GM21619 (cell line): ENCODE data around the gene CPSF6.
"Not testable (repeated sequence)": the region's sequence is repeated elsewhere in the genome, so short reads cannot be mapped to it uniquely, and the experiment has no call there.

Source experiments
- ATAC-seq: cut with Tn5 transposase; IDR thresholded peaks from one replicate; pipeline ENCODE4 v1.9.1; 2021; ENCODE audit not compliant: unreplicated experiment

Gene CPSF6, protein sequence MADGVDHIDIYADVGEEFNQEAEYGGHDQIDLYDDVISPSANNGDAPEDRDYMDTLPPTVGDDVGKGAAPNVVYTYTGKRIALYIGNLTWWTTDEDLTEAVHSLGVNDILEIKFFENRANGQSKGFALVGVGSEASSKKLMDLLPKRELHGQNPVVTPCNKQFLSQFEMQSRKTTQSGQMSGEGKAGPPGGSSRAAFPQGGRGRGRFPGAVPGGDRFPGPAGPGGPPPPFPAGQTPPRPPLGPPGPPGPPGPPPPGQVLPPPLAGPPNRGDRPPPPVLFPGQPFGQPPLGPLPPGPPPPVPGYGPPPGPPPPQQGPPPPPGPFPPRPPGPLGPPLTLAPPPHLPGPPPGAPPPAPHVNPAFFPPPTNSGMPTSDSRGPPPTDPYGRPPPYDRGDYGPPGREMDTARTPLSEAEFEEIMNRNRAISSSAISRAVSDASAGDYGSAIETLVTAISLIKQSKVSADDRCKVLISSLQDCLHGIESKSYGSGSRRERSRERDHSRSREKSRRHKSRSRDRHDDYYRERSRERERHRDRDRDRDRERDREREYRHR

DNA sequence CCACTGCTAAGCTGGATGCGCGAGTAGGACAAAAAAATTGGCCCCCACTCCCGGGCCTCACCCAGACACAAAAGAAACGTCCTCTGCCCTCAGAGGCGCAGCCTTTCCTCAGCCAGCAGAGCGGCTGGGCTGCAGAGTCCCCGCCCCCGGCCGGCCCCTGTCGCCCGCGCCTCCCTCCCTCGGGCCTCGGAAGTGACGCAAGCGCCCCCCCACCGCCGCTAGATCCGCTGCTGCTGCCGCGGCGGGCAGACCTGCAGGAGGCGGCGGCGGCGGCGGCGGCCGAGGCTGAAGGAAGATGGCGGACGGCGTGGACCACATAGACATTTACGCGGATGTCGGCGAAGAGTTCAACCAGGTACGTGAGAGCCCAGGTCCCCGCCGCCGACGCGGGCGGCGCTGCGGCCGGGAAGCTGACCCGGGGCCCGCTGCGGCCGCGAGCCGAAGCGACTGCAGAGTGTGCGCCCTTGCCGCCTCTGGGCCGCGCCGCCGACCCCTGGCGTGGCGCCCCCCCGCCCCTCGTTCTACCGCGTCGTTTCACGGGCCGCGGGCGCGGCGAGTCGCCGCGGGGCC, at the start of gene CPSF6:
TSS of gene CPSF6 (plus strand) at position 218 of the 570 bp plus-strand sequence. CDS start at position 296, 78 bp downstream.
- ATAC-seq, result peak; percentile 91

DNA sequence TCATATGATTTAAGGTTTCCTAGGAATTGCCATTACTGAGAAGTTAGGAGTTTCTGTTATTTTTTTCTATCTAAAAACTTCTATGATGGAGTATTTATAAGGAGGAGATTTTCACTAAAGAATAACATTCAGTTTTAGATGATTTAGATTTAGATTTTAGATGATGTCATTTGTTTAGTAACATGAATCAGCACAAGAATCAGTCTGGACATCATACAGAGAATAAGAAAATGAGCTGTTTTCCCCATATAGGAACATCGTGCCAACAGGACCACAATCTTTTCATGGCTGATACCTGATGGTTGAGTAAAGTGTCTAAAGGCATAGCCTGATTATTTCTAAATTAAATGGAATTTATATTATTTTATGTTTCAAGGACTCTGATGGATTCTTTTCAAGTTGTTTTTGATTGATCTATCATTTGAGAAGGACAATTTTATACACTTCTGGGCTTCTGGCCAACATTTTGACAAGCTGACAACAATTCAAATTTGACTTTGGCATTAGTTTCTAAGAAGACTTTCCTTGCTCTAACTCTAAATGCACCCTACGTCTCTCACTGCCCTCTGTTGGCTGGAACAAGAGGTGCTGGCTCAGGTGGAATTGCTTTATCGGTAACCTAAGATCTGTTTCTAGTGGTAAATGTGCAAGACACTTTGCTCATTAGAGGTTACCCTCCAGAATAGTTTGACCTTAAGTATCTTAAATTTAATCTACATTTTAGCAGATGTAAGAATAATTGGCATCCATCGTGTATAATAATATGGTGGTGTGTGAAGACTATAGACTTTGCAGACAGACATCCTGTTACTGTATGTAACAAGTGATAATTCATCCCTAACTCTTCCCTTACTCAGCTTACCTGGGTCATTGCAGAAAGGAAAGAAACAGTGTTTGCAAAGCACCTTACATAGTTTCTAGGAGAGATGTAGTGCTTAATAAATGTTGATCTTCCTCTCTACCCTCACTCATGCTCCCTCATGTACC, 42.8 kb upstream of the CPSF6 start:
- no peak for ATAC-seq

DNA sequence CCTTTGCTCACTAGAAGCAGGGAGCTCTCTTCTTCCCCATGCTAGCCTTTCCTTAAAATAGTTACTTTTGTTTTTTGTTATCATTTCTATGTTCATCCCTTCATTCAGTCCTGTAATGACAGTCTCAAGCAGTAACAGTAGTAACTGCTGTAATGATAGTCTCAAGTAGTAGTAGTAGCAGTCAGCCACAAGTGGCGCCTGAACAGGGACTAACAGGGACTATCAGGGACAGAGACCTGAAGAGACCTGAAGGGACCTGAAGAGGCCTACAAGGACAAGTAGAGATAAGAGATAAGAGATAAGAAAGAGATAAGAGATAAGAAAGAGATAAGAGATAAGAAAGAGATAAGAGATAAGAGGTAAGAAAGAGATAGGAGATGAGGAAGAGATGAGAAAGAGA, 39.4 kb upstream of the CPSF6 start:
- not testable (repeated sequence) for ATAC-seq

DNA sequence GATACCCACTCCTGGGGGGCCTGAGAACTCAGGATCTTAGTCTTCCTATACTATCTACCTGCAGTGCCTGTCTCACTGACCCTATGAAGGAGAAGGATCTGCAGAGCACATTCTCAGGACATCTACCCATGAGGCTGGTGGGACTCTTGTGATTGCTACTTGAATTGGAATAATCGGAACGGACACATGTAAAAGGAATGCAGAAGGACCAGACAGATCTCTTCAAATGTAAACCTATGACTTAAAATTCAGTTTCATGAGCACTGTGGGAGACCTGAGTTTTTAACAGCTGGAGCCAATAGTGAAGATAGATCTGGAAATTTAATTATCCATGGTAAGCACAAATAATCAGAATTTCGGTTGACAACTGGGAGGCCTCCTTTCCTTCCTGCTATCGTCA, 35.2 kb upstream of the CPSF6 start:
- ATAC-seq, result no peak

DNA sequence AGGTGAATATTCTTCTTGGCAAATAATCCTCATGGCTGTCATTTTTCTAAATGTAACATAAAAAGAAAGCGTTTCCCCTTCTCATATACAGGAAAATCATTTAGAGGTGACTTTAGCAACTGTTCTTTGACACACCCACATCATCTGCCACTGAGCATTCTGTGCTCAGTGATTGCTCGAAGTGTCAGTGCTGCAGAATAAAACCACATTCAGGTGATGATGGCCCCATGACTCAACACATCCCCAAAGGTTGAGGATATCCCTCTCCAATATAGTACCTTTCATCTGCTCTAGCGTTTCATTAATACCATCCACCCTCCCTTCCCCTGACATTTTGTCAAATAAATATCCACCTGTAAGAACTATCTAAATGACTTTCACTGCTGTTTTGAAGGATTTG, 28.7 kb upstream of the CPSF6 start:
- no peak for ATAC-seq

DNA sequence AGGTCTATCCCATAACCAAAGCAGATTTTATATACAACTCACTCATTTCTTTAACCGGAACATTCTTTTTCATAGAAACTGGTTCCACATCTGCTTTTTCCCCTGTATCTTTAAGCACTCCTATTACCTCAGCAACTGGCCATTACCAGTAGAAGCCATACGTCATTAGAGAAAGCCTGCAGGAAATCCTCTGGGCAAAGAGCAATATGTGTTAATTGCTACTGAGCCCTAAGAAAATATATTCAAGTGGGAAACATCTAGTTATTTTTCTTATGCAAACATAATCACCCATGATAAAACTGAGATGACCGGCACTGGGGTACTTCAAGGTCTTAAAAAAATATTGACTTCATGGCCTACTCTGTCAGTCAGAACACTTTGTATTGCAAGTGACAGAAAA, 28.2 kb upstream of the CPSF6 start:
- no peak for ATAC-seq

DNA sequence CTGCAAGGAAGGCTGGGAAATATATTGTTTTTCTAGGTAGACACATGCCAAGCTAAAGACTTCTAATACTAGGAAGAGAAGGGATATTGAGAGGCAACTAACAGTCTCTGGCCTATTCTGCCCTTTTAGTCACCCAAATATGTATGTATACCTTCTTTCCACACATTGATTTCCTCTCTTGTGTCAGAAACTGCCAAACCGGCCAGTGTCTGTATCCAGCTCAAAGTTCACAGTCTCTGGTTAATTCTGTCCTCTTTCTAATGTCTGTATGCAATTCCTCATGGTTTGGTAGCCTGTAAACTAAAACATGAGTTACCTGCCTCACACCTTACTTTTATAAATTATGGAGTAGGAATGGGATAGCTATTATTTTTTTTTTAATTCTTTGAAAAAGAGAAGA, 25.2 kb upstream of the CPSF6 start:
- ATAC-seq, result no peak

DNA sequence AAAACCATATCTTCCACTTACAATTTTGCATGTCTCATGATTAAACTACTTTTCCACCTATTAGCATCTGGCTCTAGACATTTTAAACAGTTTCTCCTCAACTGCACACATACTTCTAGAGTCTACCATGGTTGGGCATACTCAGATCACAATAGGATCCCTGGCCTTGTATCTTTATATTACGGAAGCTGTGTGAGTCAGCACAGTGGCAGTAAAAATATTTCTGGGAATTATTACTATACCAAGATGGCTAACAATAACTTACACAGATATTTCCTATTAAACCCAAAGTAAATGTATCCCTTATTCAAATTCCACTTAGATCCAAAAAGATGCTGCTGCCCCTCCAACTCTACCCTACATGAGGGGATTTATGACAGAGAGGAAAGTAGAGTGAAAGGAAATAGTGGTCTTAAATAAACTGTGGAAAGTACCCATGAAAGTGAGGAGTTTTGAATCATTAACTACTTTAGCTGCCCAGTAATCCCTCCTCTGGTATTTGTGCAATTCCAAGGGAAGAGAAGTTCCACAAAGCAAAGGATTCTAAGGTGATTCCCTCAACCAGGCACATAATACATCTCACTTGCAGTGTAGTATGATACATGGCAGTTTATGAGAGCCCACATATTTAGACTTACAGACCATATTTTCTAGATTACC, 14.0 kb upstream of the CPSF6 start:
- ATAC-seq, result no peak

DNA sequence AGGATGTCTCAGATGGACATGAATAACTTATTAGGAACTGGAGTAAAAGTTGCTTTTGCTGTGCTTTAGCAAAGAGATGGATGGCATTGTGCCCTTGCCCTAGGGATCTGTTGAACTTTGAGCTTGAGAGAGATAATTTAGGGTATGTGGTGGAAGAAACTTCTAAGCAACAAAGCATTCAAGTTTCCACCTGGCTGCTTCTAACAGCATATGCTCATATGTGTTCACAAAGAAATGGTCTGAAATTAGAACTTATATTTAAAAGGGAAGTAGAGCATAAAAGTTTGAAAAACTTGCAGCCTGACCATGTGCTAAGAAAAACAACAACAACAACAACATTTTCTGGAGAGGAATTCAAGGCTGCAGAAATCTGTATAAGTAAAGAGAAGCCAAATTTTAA, 7.9 kb upstream of the CPSF6 start:
- no peak for ATAC-seq

DNA sequence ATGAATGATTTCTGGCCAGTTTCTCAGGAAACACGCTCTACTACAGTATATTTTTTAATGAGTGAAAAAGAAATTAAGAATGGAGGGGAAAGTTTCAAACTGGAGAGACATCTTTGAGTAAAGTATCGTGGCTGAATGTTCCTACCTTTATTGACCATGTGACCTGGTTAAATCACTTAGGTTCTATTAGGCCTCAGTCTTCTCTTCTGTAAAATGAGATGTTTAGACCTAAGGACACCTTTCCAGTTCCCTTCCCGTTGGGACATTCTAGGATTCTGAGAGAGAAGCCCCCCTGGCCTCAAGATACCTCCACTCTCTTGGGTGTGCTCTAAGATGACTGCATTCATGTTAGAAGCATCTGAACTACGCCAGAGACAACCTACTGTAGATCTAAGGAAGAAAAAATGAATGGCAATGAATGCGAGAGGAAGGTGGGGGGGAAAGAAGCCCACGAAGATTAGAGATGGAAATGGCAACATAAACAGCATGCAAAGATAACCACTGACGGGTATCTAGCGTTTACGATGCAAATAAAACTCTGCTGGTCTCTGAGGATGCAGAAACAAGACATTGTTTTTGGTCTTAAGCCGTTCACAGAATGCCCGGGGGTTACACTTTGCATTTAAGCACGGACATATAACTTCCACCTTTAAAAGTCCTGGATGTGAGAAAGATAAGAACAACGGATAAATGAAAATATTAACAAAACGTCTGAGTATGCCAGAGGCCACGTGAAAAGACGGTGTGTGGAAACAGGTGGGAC, 599 bp upstream of the CPSF6 start:
- ATAC-seq, result no peak

DNA sequence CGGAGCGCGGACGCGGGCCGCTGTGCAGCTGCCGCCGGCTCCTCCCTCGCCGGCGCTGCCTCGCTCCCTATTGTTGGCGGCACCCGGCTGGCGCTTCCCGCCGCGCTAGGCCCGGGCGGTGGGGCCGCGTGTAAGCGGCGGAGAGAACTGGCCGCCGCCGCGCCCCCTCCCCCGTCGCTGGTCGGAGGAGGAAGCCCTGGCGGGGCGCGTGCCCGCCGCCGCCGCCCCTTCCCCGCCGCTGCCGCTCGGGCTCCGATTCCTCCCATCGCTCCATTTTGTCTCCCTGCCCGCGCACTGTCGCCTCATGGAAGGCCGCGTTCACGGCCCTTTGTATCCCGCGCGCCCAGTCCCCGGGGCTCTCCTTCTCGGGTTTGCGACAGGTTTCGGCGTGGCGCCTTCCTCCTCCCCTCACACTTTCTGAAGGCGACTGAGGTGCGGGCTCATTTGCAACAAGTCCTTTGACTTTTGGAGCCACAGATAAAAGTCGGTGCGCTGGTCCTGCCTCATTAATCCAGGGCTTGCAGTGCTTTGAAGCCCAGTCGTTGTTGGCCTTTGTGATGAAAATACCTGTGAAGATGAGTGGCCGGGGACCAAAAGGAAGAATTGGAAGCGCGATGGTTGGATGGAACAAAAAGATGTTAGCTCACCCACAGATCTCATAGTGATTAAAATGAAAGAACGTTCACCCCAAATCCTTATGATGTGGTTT, 707 bp downstream of the CPSF6 start:
- ATAC-seq, result peak; percentile 24

DNA sequence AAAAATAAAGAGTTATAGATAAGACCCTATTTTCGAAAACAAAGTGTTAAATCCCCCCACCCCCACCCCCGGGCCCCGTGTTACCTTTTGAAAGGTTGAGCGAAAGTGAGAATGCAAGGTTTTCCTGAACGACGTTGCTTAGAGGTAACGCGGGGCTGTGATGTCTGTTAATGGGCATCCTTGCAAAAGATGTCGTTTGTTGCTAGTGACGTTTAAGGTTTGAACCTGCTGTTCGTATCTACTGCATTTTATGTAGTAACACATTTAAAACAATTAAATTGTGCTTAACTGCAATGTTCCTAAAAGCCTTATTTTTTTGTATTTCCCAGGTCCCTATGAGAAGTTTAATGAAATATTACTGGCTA, 1.2 kb downstream of the CPSF6 start:
- no peak for ATAC-seq

DNA sequence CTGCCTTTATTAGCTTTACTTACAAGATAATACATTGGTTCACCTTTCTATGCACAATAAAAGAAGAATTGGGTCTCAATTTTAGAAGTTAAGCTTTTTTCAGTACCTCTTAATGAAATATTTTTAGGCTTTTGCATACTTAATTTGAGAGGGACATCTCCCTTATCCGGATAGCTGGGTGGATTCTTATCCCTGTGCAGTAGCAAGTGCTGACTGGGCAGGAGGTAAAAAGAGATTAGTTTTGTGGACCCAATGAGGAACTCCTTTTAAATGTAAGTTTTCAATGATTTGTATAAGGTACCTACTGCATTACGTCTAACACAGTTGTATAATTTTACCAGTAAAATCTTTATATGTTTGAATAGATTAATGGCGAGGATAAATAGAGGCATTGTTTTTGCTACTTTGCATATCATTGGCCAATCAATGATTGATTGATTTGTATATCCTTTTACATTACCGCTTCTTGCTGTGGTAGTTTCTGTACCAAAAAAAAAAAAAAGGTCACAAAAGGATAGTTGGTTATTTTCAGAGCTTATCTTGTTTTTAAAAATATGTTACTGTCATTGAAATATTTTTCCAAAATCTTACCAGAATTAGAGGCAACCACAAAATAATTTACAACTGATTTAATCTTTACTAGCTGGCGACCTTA, 2.2 kb downstream of the CPSF6 start:
- ATAC-seq, result no peak

DNA sequence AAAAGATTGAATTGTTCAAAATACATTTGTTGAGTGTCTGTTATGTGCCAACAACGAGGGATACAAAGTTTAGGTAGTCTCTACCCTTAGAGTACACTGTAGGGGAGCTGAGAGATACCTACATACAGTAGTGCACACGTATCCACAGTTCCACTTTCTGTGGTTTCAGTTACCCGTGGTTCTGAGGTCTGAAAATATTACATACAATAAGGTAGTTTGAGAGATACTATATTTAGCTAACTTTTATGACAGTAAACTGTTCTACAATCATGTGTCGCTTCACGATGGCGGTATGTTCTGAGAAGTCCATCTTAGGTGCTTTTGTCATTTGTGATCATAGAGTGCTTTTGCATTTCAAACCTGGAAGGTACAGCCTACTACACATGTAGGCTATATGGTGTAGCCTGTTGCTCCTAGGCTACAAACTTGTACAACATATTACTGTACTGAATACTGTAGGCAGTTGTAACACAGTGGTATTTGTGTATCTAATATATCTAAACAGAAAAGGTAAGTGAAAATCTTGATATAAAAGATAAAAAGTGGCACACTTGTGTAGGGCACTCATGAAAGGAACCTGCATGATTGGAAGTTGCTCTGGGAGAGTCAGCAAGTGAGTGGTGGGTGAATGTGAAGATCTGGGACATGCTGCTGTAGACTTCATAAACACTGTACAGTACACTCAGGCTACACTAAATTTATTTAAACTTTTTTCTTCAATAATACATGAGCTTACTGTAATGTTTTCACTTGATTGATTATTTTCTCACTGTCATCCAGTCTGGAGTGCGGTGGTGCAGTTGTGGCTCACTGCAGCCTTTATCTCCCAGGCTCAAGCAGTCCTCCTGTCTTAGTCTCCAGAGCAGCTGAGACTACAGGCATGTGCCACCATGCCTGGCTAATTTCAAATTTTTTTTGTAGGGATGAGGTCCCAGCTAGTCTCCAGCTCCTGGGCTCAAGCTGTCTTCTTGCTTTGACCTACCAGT, 4.0 kb downstream of the CPSF6 start:
- ATAC-seq, result peak; percentile 37

DNA sequence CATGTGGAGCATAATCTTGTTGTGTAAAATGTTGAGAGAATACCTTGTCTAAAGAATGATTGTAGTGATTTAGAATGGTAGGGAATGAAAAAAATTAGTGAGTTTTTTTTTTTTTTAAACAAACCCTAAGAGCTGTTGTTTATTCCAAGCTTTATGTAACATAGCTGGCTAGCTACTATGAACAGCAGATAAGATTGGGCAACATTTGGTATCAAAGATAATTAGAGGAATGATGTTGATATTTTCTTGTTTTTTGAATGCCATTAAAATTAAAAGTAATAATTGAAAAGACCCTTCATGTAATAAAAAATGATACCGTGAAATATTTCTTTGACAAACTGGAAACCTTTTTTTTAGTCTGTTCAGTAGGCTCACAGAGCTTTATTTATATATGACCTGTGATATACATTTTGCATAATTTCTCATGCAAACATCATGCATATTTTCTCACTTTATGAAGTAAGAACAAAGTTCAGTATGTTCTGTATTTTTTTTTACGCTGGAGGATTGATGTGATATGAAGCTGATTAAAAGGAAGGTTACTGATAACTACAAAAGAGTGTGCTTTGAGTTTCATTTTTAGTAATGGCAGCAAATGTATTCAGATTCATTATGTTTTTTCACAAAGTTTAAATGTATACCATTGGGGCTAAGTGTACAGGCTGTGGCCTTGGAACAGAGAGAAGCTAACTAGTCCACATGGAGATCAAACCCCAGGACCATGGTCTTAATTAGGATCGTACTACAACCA, 8.1 kb downstream of the CPSF6 start:
- ATAC-seq, result no peak

DNA sequence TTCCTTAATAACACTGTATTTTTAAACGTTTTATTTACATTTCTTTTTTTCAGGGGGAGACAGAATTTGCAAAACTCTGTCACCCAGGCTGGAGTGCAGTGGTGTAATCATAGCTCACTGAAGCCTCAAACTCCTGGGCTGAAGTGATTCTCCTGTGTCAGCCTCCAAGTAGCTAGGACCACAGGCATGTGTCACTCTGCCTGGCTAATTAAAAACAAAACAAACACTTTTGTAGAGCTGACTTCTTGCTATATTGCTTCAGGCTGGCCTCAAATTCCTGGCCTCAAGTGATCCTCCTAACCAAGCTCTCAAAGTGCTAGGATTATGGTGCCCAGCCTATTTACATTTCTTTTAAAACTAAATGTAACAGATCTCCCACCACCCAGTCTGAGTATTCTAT, 12.7 kb downstream of the CPSF6 start:
- no peak for ATAC-seq

DNA sequence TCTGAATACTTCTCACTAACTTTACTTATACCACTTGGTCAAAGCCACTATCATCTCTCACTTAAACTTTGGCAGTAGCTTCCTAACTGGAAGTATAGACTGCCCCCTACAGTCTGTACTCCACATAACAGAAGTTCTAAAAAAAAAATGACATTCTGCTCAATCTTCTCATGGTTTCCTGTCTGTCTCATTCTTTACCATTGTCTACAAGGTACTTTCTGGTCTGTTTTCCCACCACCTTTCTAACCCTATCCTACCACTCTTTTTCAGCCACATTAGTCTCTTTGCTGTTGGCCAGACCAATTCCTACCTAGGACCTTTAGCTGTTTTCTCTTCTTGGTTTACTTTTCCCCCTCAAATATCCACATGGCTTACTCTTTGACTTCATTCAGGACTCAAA, 14.7 kb downstream of the CPSF6 start:
- ATAC-seq, result peak; percentile 74
